Measurements from ENCODE around the gene ZNF396. TPM values are rescaled to one million over a fixed set of nuclear protein-coding genes. Genes with fewer than 3 reads are reported as not detected.

ZNF396 gene
- total and polyA plus RNA-seq, 9 of the 15 experiments (the other 6 are each of a cell fraction or from before 2014, with no cell fraction given), result 0.73 to 2.3 (median 1.9) TPM

DNA sequence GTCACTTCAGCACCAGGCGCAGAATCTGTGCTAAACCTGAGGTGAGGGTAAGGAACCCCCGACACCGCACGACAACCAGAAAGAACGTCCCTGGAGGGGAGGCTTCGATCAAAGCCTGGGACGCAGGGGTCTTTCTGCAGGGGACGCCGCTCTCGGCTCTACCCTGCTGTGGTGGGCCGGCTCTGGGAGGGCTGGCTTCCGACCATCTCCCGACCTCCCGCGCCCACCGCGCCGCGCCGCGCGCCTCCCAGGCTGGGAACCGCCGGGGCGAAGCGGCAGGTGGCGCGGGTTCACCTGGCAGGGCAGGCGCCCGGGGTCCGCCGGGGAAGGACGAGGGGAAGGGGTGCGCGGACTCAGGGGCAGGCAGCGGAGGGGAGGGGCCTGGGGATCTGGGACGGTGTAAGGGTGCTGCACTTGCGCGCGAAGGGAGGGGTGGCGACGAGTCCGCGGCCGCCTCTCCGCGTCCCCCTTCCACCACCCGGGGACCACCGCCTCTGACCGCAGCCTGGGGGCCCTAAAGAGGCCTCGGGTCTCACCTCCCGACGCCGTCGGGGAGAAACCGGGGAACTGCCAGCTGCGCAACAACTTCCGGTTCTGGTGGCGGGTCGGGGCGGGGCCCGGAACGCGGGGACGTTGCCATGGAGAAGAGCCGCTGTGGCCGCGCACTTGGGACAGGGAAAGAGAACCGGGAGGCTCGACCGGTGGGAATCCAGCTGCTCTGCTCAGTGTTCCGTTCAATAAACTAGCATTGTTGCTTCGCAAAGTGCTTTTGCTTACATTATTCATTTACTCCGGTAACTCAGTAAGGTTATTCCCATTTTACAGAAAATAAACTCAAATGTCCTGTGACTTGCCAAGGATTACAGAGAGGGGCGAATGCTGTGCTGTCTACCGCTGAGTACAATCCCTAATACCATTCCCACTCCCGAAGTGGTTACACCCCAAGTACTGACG, at the start of gene ZNF396 (continued):
- TF ChIP-seq GTF2A2 (tag; IDR thresholded peaks at IDR 0.05) (no peak), POLR2H (tag; IDR thresholded peaks at IDR 0.05; ENCODE audit: low read depth) (no peak), MIER1 (IDR thresholded peaks at IDR 0.05; ENCODE audit: low read depth) (no peak), OTX1 (CRISPR knock-in tag; IDR thresholded peaks at IDR 0.05) (no peak), RBM39 (optimal IDR thresholded peaks at IDR 0.05; ENCODE audit: low read depth, low read length) (no peak), HMG20B (CRISPR knock-in tag; IDR thresholded peaks at IDR 0.05) (no peak), ZNF551 (CRISPR knock-in tag; IDR thresholded peaks at IDR 0.05) (no peak), RB1 (IDR thresholded peaks at IDR 0.05; ENCODE audit: low read depth) (0 out of 2 replicates have a peak, but pooled peaks have one; percentile 9), GTF2F1 (IDR thresholded peaks at IDR 0.05; ENCODE audit: low read depth, low read length) (no peak), CHD4 (IDR thresholded peaks at IDR 0.05; ENCODE audit: insufficient read depth, insufficient replicate concordance, low read depth, low read length, poor library complexity, severe bottlenecking) (no peak), CBFA2T3 (IDR thresholded peaks at IDR 0.05) (no peak), HNRNPL (IDR thresholded peaks at IDR 0.05; ENCODE audit: low read depth, low read length) (no peak), RBFOX2 (IDR thresholded peaks at IDR 0.05; ENCODE audit: low read depth, low read length) (peak; percentile 75), HDAC6 (IDR thresholded peaks at IDR 0.05; ENCODE audit: low read depth, low read length) (no peak), JUND (IDR thresholded peaks at IDR 0.05; ENCODE audit: borderline replicate concordance, low read depth, low read length) (no peak), JUND (tag; IDR thresholded peaks at IDR 0.05; ENCODE audit: borderline replicate concordance, low read depth, low read length) (peak; percentile 12; the same call in 1 of the 3 replicates)
- TF ChIP-seq, protein P1, sequence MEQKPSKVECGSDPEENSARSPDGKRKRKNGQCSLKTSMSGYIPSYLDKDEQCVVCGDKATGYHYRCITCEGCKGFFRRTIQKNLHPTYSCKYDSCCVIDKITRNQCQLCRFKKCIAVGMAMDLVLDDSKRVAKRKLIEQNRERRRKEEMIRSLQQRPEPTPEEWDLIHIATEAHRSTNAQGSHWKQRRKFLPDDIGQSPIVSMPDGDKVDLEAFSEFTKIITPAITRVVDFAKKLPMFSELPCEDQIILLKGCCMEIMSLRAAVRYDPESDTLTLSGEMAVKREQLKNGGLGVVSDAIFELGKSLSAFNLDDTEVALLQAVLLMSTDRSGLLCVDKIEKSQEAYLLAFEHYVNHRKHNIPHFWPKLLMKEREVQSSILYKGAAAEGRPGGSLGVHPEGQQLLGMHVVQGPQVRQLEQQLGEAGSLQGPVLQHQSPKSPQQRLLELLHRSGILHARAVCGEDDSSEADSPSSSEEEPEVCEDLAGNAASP (IDR thresholded peaks at IDR 0.05), result no peak
- TF ChIP-seq, protein P2, sequence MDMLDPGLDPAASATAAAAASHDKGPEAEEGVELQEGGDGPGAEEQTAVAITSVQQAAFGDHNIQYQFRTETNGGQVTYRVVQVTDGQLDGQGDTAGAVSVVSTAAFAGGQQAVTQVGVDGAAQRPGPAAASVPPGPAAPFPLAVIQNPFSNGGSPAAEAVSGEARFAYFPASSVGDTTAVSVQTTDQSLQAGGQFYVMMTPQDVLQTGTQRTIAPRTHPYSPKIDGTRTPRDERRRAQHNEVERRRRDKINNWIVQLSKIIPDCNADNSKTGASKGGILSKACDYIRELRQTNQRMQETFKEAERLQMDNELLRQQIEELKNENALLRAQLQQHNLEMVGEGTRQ (CRISPR knock-in tag; IDR thresholded peaks at IDR 0.05), result no peak
- TF ChIP-seq, protein P3, sequence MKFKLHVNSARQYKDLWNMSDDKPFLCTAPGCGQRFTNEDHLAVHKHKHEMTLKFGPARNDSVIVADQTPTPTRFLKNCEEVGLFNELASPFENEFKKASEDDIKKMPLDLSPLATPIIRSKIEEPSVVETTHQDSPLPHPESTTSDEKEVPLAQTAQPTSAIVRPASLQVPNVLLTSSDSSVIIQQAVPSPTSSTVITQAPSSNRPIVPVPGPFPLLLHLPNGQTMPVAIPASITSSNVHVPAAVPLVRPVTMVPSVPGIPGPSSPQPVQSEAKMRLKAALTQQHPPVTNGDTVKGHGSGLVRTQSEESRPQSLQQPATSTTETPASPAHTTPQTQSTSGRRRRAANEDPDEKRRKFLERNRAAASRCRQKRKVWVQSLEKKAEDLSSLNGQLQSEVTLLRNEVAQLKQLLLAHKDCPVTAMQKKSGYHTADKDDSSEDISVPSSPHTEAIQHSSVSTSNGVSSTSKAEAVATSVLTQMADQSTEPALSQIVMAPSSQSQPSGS (CRISPR knock-in tag; IDR thresholded peaks at IDR 0.05), result no peak
- TF ChIP-seq, protein P4, sequence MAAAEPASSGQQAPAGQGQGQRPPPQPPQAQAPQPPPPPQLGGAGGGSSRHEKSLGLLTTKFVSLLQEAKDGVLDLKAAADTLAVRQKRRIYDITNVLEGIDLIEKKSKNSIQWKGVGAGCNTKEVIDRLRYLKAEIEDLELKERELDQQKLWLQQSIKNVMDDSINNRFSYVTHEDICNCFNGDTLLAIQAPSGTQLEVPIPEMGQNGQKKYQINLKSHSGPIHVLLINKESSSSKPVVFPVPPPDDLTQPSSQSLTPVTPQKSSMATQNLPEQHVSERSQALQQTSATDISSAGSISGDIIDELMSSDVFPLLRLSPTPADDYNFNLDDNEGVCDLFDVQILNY (CRISPR knock-in tag; IDR thresholded peaks at IDR 0.05), result no peak
- TF ChIP-seq, protein P5, sequence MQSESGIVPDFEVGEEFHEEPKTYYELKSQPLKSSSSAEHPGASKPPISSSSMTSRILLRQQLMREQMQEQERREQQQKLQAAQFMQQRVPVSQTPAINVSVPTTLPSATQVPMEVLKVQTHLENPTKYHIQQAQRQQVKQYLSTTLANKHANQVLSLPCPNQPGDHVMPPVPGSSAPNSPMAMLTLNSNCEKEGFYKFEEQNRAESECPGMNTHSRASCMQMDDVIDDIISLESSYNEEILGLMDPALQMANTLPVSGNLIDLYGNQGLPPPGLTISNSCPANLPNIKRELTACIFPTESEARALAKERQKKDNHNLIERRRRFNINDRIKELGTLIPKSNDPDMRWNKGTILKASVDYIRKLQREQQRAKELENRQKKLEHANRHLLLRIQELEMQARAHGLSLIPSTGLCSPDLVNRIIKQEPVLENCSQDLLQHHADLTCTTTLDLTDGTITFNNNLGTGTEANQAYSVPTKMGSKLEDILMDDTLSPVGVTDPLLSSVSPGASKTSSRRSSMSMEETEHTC (IDR thresholded peaks at IDR 0.05), result no peak

All from K562 (cell line).